GM21825 (cell line): Measurements from ENCODE around the gene SIGLEC15.
"Not testable (repeated sequence)": the region's sequence is repeated elsewhere in the genome, so short reads cannot be mapped to it uniquely, and the experiment has no call there.

Experiments used
- ATAC-seq: cut with Tn5 transposase; IDR thresholded peaks from one replicate; pipeline ENCODE4 v1.9.1; 2021; ENCODE audit warnings: mild to moderate bottlenecking, moderate library complexity; ENCODE audit not compliant: unreplicated experiment

Gene SIGLEC15, protein sequence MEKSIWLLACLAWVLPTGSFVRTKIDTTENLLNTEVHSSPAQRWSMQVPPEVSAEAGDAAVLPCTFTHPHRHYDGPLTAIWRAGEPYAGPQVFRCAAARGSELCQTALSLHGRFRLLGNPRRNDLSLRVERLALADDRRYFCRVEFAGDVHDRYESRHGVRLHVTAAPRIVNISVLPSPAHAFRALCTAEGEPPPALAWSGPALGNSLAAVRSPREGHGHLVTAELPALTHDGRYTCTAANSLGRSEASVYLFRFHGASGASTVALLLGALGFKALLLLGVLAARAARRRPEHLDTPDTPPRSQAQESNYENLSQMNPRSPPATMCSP

GRCh38 chr18:45825258-45826044 is at the start of gene SIGLEC15:
Gene SIGLEC15, plus strand, starts transcription at chr18:45825675. Its CDS starts 54 bp downstream, at chr18:45825729.
- no peak for ATAC-seq

DNA sequence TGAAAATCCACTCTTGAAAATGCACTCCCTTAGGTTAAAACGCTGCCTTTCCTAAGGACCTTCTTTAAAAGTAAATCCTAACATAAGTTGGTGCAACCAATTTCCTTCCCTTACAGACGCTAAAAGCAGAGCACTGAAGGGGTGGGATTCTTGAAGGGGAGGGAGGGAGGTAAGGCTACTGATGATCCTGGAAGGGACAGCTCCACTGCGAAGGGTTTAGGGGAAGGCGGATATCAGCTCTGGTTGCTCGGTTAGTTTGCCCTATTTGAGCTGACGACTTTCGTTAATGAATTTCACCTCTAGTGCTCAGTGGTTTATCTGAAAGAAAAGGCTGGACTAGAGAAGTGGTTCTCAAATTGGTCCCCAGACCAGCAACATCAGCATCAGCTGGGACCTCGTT is 49.7 kb upstream of the SIGLEC15 start:
- ATAC-seq = no peak

GRCh38 chr18:45777393-45777792 is 48.1 kb upstream of the SIGLEC15 start:
- no peak for ATAC-seq

DNA sequence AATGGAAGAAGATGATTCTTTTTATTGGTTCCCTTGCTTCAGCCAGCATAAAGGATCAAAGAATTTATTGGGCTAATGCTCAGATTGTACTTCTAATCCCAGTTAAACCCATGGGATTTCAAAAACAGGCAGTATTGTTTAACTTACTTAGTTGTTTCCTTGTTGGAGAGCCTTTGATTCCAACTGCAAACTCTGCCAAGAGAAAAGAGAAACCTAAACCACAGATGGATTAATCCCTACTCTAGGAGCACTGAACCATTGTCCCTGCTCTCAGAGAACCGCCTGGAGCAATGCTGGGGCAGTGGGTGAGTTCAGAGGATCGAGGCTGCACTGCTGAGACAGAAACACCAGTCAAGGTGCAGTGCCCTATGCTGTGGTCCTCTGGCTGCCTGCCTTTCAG is 44.9 kb upstream of the SIGLEC15 start:
- no peak for ATAC-seq

DNA sequence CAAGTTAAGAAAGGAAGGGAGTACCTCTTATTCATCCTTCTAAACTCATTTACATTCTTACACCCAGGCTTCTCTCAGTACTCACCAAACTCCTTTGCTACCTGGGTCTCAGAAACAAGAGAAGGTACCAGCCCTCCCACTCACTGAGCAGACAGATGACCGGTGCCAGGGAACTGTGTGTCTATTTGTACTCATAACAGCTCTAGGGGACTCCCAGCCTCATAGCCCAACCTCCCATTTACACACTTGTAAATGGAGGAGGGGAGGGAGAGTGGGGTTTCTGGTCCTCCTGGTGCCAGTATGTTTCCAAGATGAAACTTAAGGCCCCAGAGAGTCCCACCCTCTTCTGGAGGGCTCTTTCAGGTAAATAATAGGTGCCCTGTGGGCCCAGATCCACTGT is 42.8 kb upstream of the SIGLEC15 start:
- ATAC-seq = no peak

DNA sequence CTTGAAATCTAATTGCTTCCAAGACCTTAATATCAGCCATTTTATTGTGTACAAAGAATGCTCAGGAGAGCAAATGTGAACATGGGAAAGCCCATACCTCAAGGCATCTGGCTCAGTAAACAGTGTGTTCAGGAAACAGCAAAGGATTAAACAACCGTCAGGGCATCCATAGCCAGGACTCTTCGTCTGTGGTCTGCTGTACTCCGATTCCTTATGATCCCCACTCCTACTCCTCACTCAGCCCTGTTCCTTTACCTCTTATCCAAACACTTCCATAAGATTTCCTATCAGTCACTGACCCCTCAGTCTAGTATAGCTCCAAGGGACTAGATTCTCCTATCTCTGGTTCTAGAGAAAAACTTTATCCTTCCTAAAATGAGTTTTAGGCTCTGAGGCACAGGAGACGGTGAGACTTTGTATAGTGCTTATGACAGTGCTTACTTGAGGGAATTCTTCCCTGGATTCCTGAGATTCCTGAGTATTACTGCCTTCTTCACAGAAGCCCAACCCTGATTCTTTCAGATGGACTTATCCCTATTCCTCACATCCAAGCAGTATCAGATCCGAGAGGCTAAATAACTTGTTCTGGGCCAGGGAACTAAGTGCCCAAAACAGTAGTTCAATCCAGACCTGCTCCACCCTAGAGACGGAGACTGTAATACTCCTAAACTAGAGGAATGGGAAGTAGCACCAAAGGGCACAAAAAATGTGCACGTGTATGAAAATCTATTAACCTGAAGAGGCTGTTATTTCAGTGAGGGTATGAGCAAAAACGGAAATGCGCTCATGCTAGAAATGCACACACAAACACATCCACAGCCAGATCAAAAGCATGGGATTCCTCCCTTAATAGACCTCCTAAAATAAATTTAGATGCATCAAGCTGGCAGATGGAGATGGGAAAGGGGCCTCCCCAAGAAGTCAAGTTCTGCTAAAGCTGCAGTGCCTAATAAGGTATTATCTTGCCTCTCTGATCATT is 42.1 kb upstream of the SIGLEC15 start:
- no peak for ATAC-seq

GRCh38 chr18:45785134-45785533 is 40.3 kb upstream of the SIGLEC15 start:
- peak; percentile 58 for ATAC-seq

DNA sequence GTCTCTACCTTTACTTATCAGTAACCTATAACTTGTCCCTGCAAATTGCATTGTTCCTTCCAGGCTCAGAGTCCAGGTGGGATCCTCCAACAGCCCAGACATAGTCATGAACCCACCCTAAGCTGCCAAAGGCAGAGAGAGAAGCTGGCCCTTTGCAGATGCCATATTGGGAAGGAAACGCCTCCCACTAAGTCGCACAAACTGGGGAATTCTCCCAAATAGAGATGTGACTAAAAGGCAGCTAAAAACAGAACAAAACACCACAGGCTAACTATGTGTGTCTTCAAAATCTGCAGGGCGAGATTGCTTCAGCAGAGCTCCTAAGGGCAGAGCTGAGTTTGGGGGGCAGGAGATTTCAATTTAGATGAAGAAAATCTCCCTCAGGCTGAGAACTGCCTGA is 38.5 kb upstream of the SIGLEC15 start:
- no peak for ATAC-seq

DNA sequence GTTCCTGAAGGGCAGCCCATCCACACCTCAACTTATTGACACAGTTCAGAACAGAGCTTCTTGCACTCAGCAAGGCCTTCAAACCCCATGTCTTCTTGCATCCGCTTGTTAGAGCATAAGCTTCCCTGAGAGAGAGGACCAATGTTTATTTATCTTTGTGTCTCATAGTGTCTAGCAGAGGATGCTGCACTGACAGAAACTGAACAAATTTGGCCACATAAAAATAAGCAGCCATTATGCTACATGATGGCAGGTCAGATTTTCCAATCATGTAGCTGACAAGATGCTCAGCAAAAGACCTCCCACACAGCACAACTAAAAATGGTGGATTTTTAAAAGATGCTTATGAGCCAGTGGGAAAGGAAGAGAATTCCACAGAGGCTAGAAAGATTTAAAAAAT is 38.1 kb upstream of the SIGLEC15 start:
- no peak for ATAC-seq

- ATAC-seq = no peak
These were observed 36.6 kb upstream of the SIGLEC15 start for GRCh38 chr18:45788861-45789260.

GRCh38 chr18:45792506-45793263 is 32.8 kb upstream of the SIGLEC15 start:
- no peak for ATAC-seq

GRCh38 chr18:45793264-45793965 is 32.1 kb upstream of the SIGLEC15 start:
- no peak for ATAC-seq

- ATAC-seq = no peak
These were observed 24.0 kb upstream of the SIGLEC15 start for GRCh38 chr18:45801416-45802004.

DNA sequence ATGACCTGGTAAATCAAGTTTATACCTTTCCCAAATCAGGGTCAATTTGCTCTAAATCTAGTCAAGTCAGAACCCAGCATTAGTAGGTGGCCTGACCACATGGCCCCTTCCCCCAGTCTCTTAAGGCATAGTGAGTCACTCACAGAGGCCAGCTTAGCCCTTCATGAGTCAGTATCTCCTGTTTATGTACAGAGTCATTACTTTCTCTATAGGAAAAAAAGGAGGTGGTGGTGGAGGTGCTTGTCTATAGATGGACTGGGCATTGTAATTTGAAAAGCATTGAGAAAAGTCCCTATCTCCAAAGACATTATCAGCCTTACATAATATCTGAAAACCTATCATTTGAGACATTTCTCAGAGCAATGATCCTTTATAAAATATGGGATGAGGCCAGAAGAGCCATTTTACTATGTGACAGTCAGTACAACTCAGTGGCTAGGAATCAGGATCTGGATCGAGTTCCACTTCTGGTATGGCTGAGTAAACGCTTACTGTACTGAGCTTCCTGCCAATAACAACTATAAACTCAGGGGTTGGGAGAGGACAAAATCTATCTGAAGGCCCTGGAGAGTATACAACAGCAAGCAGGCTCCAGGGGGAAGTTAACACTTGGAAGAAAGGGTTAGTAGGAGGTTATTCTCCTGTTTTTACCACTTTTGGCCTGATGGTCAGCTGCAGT is 22.5 kb upstream of the SIGLEC15 start:
- no peak for ATAC-seq

DNA sequence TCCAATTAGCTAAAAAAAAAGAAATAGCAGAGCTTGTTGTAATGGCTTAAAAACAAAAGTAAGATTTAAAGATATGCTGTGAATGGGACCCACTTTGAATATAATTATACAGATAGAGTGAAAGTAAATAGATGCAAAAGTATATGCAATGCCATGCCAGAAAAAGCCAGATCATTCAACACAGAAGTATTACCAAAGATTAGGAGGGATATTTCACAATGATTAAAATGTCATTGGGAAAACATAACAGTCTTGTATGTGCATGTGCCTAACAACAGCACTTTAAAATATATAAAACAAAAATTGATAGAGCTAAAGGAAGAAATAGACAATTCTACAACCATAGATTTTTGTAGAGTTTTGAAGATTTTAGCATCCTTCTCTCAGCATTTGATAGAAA is 19.9 kb upstream of the SIGLEC15 start:
- no peak for ATAC-seq

DNA sequence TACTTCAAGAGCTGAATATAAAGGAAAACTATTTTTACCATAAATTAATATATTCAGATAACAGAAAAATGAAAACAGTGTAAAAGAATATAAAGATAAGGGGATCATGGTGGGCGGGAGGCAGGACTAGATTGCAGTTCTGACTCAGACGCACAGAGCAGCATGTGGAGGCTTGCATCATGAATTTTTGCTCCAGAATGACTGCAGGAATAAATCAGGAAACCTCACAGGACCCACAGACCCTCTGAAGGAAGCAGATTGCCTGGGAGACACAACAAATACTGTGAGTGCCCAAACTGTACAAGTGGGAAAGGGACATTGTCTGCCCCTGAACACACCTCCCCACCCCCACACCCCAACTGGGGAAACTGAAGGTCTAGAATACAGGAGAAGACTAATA is 19.2 kb upstream of the SIGLEC15 start:
- no peak for ATAC-seq

- ATAC-seq = not testable (repeated sequence)
These were observed 18.3 kb upstream of the SIGLEC15 start for GRCh38 chr18:45807144-45807543.

DNA sequence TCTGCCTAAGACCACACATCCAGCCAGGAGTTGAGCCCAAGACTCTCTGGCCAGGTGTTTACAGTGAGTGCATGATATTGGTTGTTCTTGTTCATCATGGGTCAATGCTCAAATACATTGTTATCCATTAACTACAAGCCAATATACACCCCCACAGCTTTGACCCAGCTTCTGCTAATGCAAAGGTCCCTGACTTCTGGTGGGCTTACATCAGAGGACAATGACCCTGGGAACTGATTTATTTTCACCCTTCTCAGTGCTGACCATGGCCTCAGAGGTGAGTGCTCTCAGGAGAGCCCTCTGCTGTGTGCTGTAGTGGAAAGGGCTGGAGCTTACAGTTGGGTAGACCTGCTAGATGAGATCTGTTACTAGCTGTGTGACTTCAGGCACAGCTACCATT is 10.7 kb upstream of the SIGLEC15 start:
- ATAC-seq = not testable (repeated sequence)

GRCh38 chr18:45817543-45817942 is 7.9 kb upstream of the SIGLEC15 start:
- no peak for ATAC-seq
